GM19043 (cell line): ENCODE data around the gene METTL3.
"Not testable (repeated sequence)": the region's sequence is repeated elsewhere in the genome, so short reads cannot be mapped to it uniquely, and the experiment has no call there.

ENCODE experiments used
- ATAC-seq: cut with Tn5 transposase; IDR thresholded peaks from one replicate; pipeline ENCODE4 v1.9.1; 2021; ENCODE audit warnings: low read depth; ENCODE audit not compliant: unreplicated experiment

Gene METTL3

DNA sequence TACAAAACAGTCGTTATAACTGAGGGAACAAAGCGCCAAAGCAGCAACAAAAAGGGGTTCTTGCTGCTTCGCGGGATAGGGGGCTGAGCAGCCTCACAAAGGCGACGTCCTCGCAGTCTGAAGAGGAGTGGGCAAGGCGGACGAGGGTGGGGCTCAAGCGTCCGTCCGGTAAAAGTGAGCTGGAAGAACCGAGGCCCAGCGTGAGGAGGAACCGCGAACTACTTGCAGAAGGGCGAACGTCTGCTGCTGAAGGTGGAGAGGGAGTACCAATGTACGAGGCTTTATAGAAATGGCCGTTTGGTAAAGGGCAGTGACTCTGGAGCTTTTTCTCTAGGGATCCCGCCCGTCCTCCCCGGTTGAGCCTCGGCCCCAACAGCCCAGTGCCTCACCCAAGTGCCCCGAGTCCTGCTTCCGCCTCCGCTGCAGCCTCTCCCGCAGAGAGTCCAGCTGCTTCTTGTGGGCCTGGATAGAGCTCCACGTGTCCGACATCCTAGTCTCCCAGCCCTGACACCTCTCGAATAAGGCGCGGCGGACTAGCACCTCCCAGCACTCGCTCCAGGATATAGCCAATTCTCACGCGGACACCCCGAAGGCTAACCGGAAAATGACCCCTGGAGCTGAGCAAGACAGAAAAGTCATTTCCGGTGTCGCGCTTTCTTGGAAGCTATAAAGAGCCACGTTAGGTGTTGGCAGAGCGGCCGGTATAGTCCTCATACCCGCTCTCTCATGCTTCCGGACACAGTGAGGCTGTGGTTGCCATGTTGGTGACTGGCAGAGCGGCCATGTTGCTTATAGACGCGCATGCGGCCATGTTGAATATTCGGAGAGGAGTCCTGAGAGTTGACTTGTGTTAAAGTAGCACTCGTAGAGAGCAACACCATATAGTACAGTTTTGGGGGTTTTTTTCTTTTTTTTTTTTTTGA lies at the start of gene METTL3:
TSS of gene METTL3 (minus strand) at position 606 of the 923 bp plus-strand sequence. CDS start at position 489, 117 bp downstream.
- ATAC-seq = peak; percentile 97

DNA sequence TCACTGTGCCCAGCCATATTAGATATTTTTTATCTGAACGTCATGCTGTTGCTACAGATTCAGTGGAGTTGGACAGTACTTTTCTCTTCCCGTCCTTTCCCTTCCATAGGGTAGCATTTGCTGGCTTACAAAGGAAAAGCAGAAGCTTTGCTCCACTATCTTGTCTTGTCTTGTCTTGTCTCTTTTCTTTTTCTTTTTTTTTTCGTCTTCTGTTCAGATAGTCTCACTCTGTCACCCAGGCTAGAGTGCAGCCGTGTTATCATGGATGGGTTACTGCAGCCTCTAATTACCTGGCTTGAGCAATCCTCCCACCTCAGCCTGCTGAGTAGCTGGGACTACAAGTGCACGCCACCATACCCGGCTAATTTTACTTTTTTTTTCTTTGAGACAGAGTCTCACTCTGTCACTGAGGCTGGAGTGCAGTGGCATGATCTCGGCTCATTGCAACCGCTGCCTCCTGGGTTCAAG lies 47.6 kb upstream of the METTL3 start:
- no peak for ATAC-seq

DNA sequence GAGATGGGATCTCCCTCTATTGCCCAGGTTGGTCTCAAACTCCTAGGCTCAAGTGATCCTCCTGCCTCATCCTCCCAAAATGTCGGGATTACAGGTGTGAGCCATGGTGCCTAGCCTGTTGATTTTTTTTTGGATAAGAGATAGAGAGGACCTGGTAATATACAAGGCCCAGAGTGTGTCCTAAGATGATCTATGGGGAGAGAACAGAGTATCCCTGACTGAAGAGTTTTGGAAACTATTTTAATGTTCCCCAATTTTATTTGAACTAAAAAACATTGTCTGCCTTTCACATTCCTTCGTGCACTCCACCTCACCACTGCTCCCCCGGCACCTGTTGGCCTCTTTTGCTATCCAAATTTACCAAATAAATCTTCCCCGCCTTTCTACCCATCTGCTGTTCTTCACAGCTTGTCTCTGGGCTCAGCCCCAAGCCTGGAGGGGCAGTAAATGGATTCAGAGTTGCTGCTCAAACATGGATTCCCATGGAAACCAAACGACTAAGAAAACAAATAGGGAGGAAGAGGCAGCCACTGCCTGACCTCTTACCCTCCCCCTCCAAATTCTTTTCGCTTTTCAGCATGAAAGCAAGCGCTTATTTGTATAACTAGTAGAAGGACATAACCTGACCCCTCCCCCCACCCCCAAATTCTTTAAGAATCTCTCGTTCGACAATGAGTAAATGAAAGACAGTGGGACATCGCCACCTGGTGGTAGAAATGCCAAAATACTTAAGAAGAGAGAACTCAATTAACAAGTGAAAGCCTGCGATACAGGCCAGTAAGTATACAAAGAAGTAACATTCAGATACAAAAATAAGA lies 46.2 kb upstream of the METTL3 start:
- ATAC-seq = no peak

DNA sequence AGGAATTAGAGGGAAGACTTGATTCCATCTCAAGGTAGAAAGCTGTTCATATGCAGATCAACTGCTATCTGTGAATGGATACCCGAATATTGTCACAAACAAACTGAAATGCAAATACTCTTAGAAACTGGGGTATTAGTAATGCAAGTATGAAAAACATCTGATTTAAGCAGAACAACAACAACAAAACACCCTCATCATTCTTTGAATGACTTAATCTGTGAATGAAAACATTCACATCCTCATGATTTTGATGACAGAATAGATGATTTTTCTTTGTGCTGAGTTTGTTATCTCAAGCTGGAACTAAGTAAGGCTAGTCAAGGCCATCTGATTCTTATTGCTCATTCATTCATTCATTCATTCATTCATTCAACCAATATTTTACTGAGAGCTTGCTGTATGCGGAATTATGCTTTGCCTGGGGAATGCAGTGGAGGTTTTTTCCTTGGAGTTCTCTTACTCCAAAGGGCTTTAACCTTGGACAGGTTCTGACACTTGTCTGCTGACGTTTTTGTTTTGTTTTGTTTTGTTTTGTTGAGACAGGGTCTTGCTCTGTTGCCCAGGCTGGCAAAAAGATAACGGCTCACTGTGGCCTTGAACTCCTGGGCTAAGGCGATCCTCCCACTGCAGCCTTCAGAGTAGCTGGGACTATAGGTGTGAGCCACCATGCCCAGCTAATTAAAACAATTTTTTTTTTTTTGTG lies 45.4 kb upstream of the METTL3 start:
- no peak for ATAC-seq

DNA sequence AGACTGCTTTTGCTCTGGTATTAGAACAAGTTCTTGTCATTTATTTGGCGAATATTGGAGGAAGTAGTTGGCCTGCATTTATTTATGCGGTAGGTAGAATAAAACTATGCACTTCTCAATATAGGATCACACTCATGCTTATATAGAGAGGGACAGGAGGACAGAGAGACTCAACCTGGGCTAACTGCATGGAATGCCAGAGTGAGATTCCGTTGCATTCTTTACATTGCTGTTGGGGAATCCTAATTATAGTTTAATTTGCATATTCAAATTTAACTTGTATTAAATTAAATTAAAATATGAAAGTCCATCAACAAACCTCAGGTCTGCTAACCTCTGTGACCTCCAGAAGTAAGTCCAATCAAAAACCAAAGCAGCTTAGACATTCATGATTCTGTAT lies 42.1 kb upstream of the METTL3 start:
- ATAC-seq = no peak

DNA sequence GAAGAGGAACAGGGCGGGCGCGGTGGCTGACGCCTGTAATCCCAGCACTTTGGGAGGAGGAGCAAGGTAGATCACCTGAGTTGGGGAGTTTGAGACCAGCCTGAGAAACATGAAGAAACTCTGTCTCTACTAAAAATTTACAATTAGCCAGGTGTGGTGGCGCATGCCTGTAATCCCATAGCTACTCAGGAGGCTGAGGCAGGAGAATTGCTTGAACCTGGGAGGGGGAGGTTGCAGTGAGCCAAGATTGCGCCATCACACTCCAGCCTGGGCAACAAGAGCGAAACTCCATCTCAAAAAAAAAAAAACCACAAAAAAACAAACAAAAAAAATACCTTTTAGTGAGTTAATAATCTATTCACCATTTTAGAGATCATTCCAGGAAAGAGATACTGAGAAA lies 33.4 kb upstream of the METTL3 start:
- not testable (repeated sequence) for ATAC-seq

DNA sequence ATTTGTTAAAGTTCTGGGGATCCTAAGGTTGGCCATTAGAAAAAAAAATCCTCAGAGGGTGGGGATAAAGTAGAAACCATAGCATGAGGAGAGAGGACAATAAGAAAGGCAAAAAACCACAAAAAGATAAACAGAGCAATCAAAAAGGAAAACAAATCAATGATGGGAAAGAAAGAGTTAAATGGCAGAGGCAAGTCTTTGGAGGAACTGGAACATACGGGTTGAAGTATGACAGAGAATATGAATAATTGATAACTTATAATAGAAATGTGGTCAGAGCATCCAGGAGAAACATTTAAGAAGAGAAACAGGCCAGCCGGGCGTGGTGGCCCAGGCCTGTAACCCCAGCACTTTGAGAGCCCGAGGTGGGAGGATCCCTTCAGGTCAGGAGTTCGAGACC lies 32.8 kb upstream of the METTL3 start:
- ATAC-seq = no peak

DNA sequence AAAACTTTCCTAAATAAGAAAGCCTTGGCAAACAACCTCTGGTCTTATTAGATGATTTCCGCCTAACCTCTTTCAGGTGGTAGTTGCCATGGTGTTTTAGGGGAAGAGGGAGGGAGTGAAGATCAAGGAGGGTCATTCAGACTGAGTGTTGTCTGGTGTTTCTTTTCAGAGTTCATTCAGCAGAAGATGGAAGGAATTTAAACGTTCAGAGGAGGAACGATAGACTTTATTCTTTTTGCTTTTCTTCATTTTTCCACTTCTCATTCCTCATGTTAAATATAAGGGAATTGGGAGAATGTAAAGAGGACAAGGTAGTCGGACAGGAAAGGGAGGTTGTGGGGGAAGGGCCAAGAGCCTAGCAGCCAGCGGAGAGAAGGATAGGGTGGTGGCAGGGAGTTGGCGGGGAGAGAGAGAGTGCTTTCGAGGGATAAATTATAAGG lies 32.4 kb upstream of the METTL3 start:
- no peak for ATAC-seq

DNA sequence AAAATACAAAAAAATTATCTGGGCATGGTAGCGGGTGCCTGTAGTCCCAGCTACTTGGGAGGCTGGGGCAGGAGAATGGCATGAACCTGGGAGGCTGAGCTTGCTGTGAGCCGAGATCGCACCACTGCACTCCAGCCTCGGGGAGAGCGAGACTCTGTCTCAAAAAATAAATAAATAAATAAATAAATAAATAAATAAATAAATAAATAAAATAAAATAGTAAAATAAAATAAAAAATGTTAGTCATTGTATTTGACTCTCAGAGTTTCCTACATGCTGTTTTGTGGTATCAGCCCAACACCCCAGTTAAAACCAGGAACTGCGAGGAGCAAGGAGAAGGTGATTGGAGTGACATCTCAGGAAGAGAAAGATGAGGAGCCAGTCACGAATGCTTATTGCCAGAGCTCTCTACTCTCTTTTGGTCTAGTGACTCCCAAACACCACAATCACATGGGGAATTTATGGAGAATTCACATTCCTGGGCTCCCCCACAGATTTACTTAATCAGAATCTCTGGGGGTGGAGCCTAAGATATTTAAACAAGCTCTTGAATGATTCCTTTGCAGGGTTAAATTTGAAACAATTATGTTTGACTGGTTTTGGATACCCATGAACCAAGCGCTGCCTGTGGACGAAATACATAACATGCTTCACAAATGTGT lies 30.4 kb upstream of the METTL3 start:
- ATAC-seq = no peak

DNA sequence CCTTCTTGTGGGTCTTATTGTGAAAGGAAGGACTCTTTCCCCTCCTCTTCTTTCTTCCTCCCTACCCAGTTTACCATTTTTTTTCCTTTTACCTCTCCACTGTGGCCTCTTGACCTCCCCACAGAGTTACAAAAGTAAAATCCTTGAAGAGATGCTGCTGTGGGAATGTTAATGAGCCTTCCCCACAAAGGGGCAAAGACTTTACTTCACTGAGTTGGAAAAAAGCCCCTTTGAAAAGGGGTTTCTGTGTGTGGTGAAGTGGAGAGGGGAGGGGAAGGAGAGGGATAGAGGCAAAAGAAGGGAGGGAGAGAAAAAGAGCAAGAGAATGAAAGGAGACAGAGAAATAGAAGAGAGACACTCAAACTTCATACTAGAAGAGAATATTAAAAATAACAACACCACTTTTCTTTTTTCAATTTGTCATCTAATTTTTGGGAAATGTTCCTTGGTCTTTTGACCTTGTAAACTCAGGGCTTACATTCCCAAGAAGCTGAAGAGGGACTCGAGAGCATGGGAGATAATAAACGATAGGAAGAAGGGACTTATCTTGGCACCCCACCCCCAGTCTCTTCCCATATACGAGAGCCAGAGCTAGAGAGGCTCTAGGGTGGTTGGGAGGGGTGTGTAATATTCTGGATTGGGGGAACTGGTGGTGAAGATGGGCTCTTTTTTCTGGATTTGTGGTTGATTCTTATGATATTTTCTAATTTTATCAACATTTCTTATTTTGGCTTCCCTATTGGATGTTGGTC lies 28.2 kb upstream of the METTL3 start:
- no peak for ATAC-seq

DNA sequence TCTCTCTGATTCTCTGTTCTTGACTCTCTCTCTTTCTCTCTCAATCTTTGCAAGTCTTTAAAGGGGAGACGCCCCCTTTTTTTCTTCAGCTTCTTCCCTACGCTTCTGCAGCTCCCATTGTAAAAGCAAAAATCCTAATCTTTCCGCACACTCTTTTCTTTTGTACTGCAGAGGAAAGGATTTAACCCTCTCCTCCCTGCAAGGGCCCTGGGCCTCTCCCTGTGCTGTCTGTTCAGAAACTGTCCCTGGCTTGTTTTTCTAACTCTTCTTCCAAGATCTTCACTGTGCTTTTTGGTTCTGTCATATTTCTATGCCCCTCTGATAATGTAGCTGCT lies 25.9 kb upstream of the METTL3 start:
- no peak for ATAC-seq

DNA sequence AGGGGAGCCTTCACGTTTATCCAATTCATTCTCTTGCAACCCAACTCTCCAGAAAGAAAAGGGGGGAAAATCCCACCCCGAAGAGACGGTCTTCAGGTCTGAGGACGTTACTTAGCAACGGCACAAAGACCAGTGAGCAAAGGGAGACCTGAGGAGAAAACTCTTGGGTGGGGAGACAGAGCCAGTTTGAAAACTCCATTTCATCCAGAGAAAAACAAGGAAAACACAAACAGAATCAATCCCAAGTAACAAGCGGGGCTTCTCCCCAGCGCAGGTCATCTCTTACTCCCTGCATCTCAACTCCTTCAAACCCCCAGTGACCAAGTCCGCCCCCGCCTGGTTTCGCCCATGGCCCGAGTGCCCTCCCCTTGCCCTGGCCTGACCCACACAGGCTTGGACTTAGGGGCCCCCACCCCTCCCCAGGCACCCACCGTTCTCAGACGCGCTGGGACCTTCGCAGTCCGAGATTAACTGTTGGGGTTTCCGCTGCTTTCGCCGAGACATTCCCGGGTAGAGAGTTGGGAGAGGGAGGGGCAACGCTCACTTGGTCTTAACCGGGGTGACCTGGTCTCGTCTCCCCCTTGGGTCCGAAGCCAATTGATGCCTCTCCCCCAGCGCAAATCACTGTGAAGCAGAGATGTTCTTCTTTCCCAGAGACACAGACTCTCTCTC lies 25.4 kb upstream of the METTL3 start:
- ATAC-seq = no peak

DNA sequence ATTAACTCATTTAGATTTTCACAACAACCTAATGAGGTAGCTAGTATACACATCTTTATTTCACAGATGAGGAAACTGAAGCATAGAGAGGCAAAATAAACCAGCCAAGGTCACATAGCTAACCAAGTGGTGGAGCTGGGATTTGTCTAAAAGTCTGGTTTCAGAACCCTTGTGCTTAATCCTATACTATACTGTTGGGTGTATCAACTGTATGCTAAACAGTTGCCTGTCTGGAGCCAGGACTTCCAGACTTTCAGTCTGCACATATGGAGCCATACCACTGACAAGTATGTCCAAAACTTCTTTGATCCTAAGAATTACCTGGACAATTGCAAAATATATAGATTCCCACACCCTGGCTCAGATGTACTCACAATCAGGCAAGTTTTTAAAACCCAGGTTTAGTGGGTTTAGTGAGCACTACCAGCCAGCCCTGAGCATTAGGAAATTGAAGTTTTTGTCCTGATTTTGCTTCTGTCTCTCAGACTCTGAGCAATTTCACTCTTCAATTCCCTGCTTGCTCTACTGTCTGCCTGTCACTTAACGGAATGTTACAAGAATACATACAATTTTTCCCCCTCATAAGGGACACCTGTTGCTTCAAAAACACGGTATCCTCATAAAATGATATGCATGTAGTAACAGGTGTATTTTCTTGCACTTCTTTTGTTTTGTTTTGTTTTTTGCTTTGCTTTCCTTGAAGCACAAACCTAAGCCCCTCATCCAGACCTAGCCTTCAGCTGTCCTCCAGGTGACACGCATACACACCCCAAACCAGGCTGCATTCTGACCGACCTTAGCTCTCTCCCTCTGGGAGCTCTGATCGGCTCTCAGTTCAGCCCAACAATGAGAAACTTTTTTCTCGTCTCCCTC lies 24.6 kb upstream of the METTL3 start:
- no peak for ATAC-seq

DNA sequence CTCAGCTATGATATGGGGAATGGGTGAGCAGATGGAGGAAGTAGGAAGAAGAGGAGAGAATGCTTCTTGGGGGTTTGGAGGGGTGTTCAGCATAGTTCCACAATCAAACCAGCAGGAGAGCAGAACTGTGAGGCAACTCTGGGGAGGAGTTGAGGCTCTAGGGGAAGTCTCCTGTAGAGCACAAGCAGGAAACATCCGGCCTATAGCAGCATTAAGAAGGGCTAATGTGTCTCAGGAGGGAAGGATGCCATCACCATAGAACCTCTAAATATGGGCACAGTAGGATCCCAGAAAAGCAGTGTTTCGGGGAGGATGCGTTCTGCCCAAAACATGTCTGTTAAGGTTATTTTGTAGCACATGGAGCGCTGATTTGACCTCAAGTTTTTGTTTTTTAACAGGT lies 23.4 kb upstream of the METTL3 start:
- ATAC-seq = no peak

DNA sequence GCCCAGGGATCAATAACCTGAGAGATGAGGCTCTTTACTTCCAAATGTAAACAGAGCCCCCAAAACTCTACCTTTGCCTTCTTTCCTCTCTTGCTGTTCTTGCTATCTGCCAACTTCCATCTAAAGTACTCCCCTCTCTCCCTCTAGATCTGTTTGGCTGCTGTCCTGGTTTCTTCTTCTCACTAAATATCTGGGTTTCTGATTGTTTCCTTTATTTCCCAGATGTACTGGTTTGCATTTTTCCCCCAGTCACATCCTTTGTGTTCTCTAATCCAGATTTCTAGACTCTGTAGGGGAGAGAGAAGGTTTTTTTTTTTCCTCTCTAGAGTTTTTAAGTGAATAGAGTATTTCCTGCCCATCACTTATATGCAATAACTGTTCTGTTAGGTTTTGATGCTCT lies 22.2 kb upstream of the METTL3 start:
- no peak for ATAC-seq

DNA sequence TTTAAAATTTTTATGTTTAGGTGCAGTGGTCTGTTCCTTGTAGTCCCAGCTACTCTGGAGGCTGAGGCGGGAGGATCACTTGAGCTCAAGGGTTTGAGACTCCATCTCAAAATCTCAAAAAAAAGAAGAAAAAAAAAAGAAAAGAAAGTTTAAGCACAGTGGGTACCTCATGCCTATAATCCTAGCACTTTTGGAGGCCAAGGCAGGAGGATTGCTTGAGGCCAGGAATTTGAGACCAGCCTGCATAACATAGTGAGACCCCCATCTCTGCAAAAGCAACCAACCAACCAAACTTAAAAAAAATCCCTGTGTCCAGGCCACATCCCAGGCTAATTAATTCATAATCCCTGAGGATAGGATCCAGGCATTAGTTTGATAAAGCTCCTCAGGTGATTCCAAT lies 18.4 kb upstream of the METTL3 start:
- no peak for ATAC-seq

DNA sequence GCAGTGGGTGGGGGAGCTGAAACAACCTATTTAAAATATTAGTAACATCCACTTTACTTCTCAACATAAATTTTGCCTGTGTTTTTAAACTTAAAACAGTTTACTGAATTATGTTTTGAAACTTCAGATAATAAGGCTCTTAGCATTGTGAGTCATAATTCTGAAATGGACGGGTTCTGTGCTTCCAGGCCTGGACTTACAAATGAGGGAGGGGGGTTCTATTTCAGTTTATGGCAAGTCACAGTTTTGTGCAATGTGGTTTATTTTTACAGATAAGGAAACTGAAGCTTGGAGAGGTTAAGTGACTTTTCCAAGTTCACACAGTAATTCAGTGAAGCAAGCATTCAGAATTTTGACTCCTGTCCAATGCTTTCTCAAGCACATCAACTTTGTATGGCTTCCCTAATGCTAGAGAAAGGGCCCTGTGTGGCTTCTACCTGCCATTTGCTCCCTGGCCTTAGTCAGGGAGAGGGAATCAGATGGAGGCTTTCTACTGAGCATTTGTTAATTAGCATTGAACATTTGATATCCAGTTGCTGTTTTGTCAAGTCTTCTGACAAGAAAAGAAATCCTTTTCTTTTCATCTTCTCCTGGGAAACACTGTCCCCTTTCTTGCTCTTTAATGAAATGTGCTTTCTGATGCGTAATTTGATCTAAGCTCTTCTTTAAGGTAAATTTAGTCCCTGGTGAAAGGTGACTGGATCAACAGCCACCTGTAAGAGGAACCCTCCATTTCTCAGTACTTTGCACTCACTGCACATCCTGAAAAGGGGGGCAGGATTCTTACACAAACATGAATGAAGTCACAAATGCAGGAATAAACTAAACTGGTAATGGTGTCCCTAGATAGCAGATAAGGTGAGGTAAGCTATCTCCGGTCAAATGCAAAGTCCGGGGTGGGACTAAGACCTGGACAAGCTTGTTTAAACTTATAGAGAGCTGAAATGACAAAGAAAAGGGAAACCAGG lies 17.5 kb upstream of the METTL3 start:
- ATAC-seq = no peak
